ENCODE measurements around the gene SPATA16. TPM values are rescaled to one million over a fixed set of nuclear protein-coding genes. Genes with fewer than 3 reads are reported as not detected.

The SPATA16 gene
- total RNA-seq, 4 donors from 2014 or later: not detected

GRCh38 chr3:172946061-172946460 lies 195.0 kb downstream of the SPATA16 start:
- no peaks in the 10 kb centered on the region for H3K36me3 ChIP-seq
- no peak overlapping the region for H3K27ac ChIP-seq
- WGBS, 2 donors: 100% methylated on average over 1 of the region's 2 CpGs; no CpG with 5 or more reads in 1 of the 2 donors
- H3K4me1 ChIP-seq: no peaks in the 10 kb centered on the region
- no peak for DNase-seq
- no peak overlapping the region for H3K4me3 ChIP-seq
- intact Hi-C loops (cut with DNase I): no loop called here
- no peaks in the 10 kb centered on the region for H3K27me3 ChIP-seq
- H3K9me3 ChIP-seq: no peaks in the 10 kb centered on the region
- TF ChIP-seq POLR2A (IDR thresholded peaks at IDR 0.05) (no peak), CTCF (IDR thresholded peaks at IDR 0.05) (no peak)

- TF ChIP-seq POLR2A (IDR thresholded peaks at IDR 0.05) (no peak), CTCF (IDR thresholded peaks at IDR 0.05) (no peak)
- Histone ChIP-seq H3K9me3 (no peaks in the 10 kb centered on the region), H3K27me3 (no peaks in the 10 kb centered on the region), H3K27ac (no peak overlapping the region), H3K4me1 (no peaks in the 10 kb centered on the region), H3K36me3 (no peaks in the 10 kb centered on the region), H3K4me3 (no peak overlapping the region)
- DNase-seq: no peak
- 44 to 58% methylated on average over 2 of the region's 2 CpGs for WGBS, 2 donors
- intact Hi-C loops (cut with DNase I): no loop called here
Measured at GRCh38 chr3:172939651-172940293, 201.3 kb downstream of the SPATA16 start.

- TF ChIP-seq CTCF (IDR thresholded peaks at IDR 0.05) (no peak), POLR2A (IDR thresholded peaks at IDR 0.05) (no peak)
- Histone ChIP-seq H3K4me1 (no peaks in the 10 kb centered on the region), H3K4me3 (no peak overlapping the region), H3K36me3 (no peaks in the 10 kb centered on the region), H3K27ac (no peak overlapping the region), H3K9me3 (no peaks in the 10 kb centered on the region), H3K27me3 (no peaks in the 10 kb centered on the region)
- no peak for DNase-seq
- 54 to 65% methylated on average over 4 of the region's 4 CpGs for WGBS, 2 donors
- intact Hi-C loops (cut with DNase I): no loop called here
Measured at GRCh38 chr3:172938788-172939187, 202.2 kb downstream of the SPATA16 start.

- no peaks in the 10 kb centered on the region for H3K9me3 ChIP-seq
- no peak overlapping the region for H3K4me3 ChIP-seq
- no peaks in the 10 kb centered on the region for H3K36me3 ChIP-seq
- H3K4me1 ChIP-seq: no peaks in the 10 kb centered on the region
- no peak overlapping the region for H3K27ac ChIP-seq
- TF ChIP-seq CTCF (IDR thresholded peaks at IDR 0.05) (no peak), POLR2A (IDR thresholded peaks at IDR 0.05) (no peak)
- no peak for DNase-seq
- intact Hi-C loops (cut with DNase I): no loop called here
- H3K27me3 ChIP-seq: no peaks in the 10 kb centered on the region
Measured at GRCh38 chr3:172931746-172932285, 209.2 kb downstream of the SPATA16 start.

GRCh38 chr3:172929451-172929850 lies 211.6 kb downstream of the SPATA16 start:
- no peaks in the 10 kb centered on the region for H3K9me3 ChIP-seq
- WGBS, 2 donors: 68 to 78% methylated on average over 1 of the region's 1 CpG
- DNase-seq: no peak
- TF ChIP-seq CTCF (IDR thresholded peaks at IDR 0.05) (no peak), POLR2A (IDR thresholded peaks at IDR 0.05) (no peak)
- H3K27me3 ChIP-seq: no peaks in the 10 kb centered on the region
- intact Hi-C loops (cut with DNase I): no loop called here
- H3K27ac ChIP-seq: no peak overlapping the region
- H3K4me3 ChIP-seq: no peak overlapping the region
- no peaks in the 10 kb centered on the region for H3K4me1 ChIP-seq
- H3K36me3 ChIP-seq: no peaks in the 10 kb centered on the region
